ENCODE results near the gene USP47. TPM values are rescaled to one million over a fixed set of nuclear protein-coding genes. Genes with fewer than 3 reads are reported as not detected.

The USP47 gene
- polyA plus RNA-seq, 1 donor from 2014 or later, result 92.6 TPM

- no peaks in the 10 kb centered on the region for H4K20me1 ChIP-seq (ENCODE audit: insufficient read depth)
- H3K36me3 ChIP-seq (ENCODE audit: insufficient read depth, low read length), result no peaks in the 10 kb centered on the region
- TF ChIP-seq EZH2 (IDR thresholded peaks at IDR 0.05; ENCODE audit: borderline replicate concordance, insufficient read depth, low read length, poor library complexity, severe bottlenecking) (no peak), SMC3 (conservative IDR thresholded peaks at IDR 0.05; ENCODE audit: poor library complexity) (no peak), EP300 (conservative IDR thresholded peaks at IDR 0.05; ENCODE audit: poor library complexity, severe bottlenecking) (no peak), POLR2AphosphoS5 (IDR thresholded peaks at IDR 0.05) (no peak), MXI1 (conservative IDR thresholded peaks at IDR 0.05; ENCODE audit: poor library complexity, severe bottlenecking) (no peak), REST (IDR thresholded peaks at IDR 0.05; ENCODE audit: borderline replicate concordance) (no peak), CTCF (IDR thresholded peaks at IDR 0.05; ENCODE audit: poor library complexity, severe bottlenecking) (no peak), RAD21 (conservative IDR thresholded peaks at IDR 0.05) (no peak), TAF1 (IDR thresholded peaks at IDR 0.05; ENCODE audit: low read depth) (no peak)
- no peak overlapping the region for H3K27ac ChIP-seq (ENCODE audit: low read length)
- H3K4me3 ChIP-seq (ENCODE audit: low read length), result no peak overlapping the region
- H3K9me2 ChIP-seq (ENCODE audit: insufficient read depth, low read length), result no peaks in the 10 kb centered on the region
- H3K4me2 ChIP-seq (ENCODE audit: low read length), result no peak overlapping the region
- H2AFZ ChIP-seq (ENCODE audit: low read depth, low read length), result no peak overlapping the region
- no peaks in the 10 kb centered on the region for H3F3A ChIP-seq (ENCODE audit: insufficient read depth, low read length, poor library complexity, severe bottlenecking)
- no peak overlapping the region for H3K9ac ChIP-seq (ENCODE audit: low read length)
- H3K79me2 ChIP-seq (replicated peaks; ENCODE audit: insufficient read depth, low read length), result no peaks in the 10 kb centered on the region
- H3K9me3 ChIP-seq (ENCODE audit: low read length), result no peaks in the 10 kb centered on the region
- H3K27me3 ChIP-seq (ENCODE audit: insufficient read depth, low read depth, low read length), result peaks cover 12% of the 10 kb centered on the region
Observed at GRCh38 chr11:12003336-12003735, 161.6 kb downstream of the USP47 start.

- Histone ChIP-seq H3K9me2 (ENCODE audit: insufficient read depth, low read length) (no peaks in the 10 kb centered on the region), H3K27me3 (ENCODE audit: insufficient read depth, low read depth, low read length) (peaks cover 16% of the 10 kb centered on the region), H3K4me3 (ENCODE audit: low read length) (no peak overlapping the region), H3K79me2 (replicated peaks; ENCODE audit: insufficient read depth, low read length) (no peaks in the 10 kb centered on the region), H3K4me2 (ENCODE audit: low read length) (no peak overlapping the region), H3K27ac (ENCODE audit: low read length) (no peak overlapping the region), H4K20me1 (ENCODE audit: insufficient read depth) (no peaks in the 10 kb centered on the region), H3K9me3 (ENCODE audit: low read length) (no peaks in the 10 kb centered on the region), H3K36me3 (ENCODE audit: insufficient read depth, low read length) (no peaks in the 10 kb centered on the region), H3K9ac (ENCODE audit: low read length) (no peak overlapping the region), H3F3A (ENCODE audit: insufficient read depth, low read length, poor library complexity, severe bottlenecking) (no peaks in the 10 kb centered on the region), H2AFZ (ENCODE audit: low read depth, low read length) (no peak overlapping the region)
- TF ChIP-seq EP300 (conservative IDR thresholded peaks at IDR 0.05; ENCODE audit: poor library complexity, severe bottlenecking) (no peak), POLR2AphosphoS5 (IDR thresholded peaks at IDR 0.05) (no peak), CTCF (IDR thresholded peaks at IDR 0.05; ENCODE audit: poor library complexity, severe bottlenecking) (no peak), EZH2 (IDR thresholded peaks at IDR 0.05; ENCODE audit: borderline replicate concordance, insufficient read depth, low read length, poor library complexity, severe bottlenecking) (no peak)
Observed at GRCh38 chr11:12003815-12004214, 162.0 kb downstream of the USP47 start.
